GM18858 (cell line): ENCODE results near the gene BRINP3.

Source experiments
- ATAC-seq: cut with Tn5 transposase; IDR thresholded peaks from one replicate; pipeline ENCODE4 v1.9.1; 2021; ENCODE audit not compliant: unreplicated experiment

The BRINP3 gene

GRCh38 chr1:190327271-190327670 lies 150.4 kb downstream of the BRINP3 start:
- ATAC-seq, result no peak

- ATAC-seq, result no peak
Measured at GRCh38 chr1:190323530-190323929, 154.1 kb downstream of the BRINP3 start.

GRCh38 chr1:190322274-190322673 lies 155.4 kb downstream of the BRINP3 start:
- no peak for ATAC-seq

- no peak for ATAC-seq
Measured at GRCh38 chr1:190320952-190321351, 156.7 kb downstream of the BRINP3 start.

GRCh38 chr1:190312763-190313162 lies 164.9 kb downstream of the BRINP3 start:
- no peak for ATAC-seq

GRCh38 chr1:190303501-190303900 lies 174.2 kb downstream of the BRINP3 start:
- ATAC-seq, result no peak

GRCh38 chr1:190296453-190296852 lies 181.2 kb downstream of the BRINP3 start:
- no peak for ATAC-seq

GRCh38 chr1:190289897-190290296 lies 187.8 kb downstream of the BRINP3 start:
- ATAC-seq, result no peak

GRCh38 chr1:190286111-190286510 lies 191.6 kb downstream of the BRINP3 start:
- ATAC-seq, result no peak

- no peak for ATAC-seq
Measured at GRCh38 chr1:190277107-190277506, 200.6 kb downstream of the BRINP3 start.

- ATAC-seq, result no peak
Measured at GRCh38 chr1:190274721-190275120, 202.9 kb downstream of the BRINP3 start.

- no peak for ATAC-seq
Measured at GRCh38 chr1:190273161-190273560, 204.5 kb downstream of the BRINP3 start.

- ATAC-seq, result no peak
Measured at GRCh38 chr1:190262538-190262937, 215.1 kb downstream of the BRINP3 start.

- no peak for ATAC-seq
Measured at GRCh38 chr1:190259424-190259823, 218.2 kb downstream of the BRINP3 start.

- no peak for ATAC-seq
Measured at GRCh38 chr1:190258003-190258402, 219.7 kb downstream of the BRINP3 start.

- no peak for ATAC-seq
Measured at GRCh38 chr1:190252046-190252445, 225.6 kb downstream of the BRINP3 start.

- no peak for ATAC-seq
Measured at GRCh38 chr1:190250368-190250767, 227.3 kb downstream of the BRINP3 start.

GRCh38 chr1:190244406-190244805 lies 233.3 kb downstream of the BRINP3 start:
- no peak for ATAC-seq

GRCh38 chr1:190243056-190243455 lies 234.6 kb downstream of the BRINP3 start:
- ATAC-seq, result no peak

GRCh38 chr1:190226006-190226405 lies 251.7 kb downstream of the BRINP3 start:
- ATAC-seq, result no peak

- no peak for ATAC-seq
Measured at GRCh38 chr1:190212450-190212849, 265.2 kb downstream of the BRINP3 start.

GRCh38 chr1:190207733-190208132 lies 269.9 kb downstream of the BRINP3 start:
- no peak for ATAC-seq

- no peak for ATAC-seq
Measured at GRCh38 chr1:190205713-190206112, 272.0 kb downstream of the BRINP3 start.

GRCh38 chr1:190196020-190196419 lies 281.6 kb downstream of the BRINP3 start:
- ATAC-seq, result no peak
